ENCODE measurements around the gene SYT7. TPM values are rescaled to one million over a fixed set of nuclear protein-coding genes. Genes with fewer than 3 reads are reported as not detected.

Gene SYT7
- total and polyA plus RNA-seq, 2 of the 8 experiments (the other 6 are each of a cell fraction or from before 2014, with no cell fraction given) = 9.6 to 10.5 TPM

DNA sequence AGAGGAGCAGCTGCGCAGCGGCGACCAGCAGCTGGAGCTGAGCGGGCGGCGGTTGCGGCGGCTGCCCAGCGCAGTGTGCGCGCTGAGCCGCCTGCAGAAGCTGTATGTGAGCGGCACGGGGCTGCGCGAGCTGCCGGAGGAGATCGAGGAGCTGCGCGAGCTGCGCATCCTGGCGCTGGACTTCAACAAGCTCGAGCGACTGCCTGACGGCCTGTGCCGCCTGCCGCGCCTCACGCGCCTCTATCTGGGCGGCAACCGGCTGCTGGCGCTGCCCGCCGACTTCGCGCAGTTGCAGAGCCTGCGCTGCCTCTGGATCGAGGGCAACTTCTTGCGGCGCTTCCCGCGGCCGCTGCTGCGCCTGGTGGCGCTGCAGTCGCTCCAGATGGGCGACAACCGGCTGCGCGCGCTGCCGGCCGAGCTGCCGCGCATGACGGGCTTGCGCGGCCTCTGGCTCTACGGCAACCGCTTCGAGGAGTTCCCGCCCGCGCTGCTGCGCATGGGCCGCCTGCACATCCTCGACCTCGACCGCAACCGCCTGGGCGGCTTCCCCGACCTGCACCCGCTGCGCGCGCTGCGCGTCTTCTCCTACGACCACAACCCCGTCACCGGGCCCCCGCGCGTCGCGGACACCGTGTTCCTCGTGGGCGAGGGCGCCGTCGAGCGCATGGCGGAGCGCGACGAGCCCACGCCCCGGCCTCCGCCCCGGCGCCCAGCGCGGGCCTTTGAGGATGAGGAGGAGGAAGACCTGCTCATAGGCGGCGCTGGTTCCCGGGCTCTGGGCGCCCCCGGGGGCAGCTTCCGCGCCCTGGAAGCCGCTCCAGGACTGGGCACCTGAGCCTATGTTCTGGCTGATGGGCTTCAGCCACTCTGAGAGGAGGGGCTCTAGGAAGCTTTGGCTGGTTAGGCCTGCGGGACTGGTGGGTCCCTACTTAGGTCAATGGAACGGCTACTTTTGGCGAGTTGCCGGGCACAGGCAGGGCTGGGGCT lies 71.5 kb downstream of the SYT7 start (continued):
- TF ChIP-seq BCL11A (IDR thresholded peaks at IDR 0.05; ENCODE audit: low read depth in 2 of 2, low read length in 2 of 2) = no peak
- peak; percentile 32; the same call in 1 of the 2 replicates for TF ChIP-seq SRF (IDR thresholded peaks at IDR 0.05; ENCODE audit: low read depth, low read length)
- no peak for TF ChIP-seq CHD1 (IDR thresholded peaks at IDR 0.05; ENCODE audit: low read depth, low read length)
- TF ChIP-seq SIRT6 (IDR thresholded peaks at IDR 0.05; ENCODE audit: low read length) = no peak
- peak; percentile 46; the same call in 1 of the 2 replicates for TF ChIP-seq TBP (IDR thresholded peaks at IDR 0.05; ENCODE audit: low read depth, low read length)
- TF ChIP-seq, protein P1, sequence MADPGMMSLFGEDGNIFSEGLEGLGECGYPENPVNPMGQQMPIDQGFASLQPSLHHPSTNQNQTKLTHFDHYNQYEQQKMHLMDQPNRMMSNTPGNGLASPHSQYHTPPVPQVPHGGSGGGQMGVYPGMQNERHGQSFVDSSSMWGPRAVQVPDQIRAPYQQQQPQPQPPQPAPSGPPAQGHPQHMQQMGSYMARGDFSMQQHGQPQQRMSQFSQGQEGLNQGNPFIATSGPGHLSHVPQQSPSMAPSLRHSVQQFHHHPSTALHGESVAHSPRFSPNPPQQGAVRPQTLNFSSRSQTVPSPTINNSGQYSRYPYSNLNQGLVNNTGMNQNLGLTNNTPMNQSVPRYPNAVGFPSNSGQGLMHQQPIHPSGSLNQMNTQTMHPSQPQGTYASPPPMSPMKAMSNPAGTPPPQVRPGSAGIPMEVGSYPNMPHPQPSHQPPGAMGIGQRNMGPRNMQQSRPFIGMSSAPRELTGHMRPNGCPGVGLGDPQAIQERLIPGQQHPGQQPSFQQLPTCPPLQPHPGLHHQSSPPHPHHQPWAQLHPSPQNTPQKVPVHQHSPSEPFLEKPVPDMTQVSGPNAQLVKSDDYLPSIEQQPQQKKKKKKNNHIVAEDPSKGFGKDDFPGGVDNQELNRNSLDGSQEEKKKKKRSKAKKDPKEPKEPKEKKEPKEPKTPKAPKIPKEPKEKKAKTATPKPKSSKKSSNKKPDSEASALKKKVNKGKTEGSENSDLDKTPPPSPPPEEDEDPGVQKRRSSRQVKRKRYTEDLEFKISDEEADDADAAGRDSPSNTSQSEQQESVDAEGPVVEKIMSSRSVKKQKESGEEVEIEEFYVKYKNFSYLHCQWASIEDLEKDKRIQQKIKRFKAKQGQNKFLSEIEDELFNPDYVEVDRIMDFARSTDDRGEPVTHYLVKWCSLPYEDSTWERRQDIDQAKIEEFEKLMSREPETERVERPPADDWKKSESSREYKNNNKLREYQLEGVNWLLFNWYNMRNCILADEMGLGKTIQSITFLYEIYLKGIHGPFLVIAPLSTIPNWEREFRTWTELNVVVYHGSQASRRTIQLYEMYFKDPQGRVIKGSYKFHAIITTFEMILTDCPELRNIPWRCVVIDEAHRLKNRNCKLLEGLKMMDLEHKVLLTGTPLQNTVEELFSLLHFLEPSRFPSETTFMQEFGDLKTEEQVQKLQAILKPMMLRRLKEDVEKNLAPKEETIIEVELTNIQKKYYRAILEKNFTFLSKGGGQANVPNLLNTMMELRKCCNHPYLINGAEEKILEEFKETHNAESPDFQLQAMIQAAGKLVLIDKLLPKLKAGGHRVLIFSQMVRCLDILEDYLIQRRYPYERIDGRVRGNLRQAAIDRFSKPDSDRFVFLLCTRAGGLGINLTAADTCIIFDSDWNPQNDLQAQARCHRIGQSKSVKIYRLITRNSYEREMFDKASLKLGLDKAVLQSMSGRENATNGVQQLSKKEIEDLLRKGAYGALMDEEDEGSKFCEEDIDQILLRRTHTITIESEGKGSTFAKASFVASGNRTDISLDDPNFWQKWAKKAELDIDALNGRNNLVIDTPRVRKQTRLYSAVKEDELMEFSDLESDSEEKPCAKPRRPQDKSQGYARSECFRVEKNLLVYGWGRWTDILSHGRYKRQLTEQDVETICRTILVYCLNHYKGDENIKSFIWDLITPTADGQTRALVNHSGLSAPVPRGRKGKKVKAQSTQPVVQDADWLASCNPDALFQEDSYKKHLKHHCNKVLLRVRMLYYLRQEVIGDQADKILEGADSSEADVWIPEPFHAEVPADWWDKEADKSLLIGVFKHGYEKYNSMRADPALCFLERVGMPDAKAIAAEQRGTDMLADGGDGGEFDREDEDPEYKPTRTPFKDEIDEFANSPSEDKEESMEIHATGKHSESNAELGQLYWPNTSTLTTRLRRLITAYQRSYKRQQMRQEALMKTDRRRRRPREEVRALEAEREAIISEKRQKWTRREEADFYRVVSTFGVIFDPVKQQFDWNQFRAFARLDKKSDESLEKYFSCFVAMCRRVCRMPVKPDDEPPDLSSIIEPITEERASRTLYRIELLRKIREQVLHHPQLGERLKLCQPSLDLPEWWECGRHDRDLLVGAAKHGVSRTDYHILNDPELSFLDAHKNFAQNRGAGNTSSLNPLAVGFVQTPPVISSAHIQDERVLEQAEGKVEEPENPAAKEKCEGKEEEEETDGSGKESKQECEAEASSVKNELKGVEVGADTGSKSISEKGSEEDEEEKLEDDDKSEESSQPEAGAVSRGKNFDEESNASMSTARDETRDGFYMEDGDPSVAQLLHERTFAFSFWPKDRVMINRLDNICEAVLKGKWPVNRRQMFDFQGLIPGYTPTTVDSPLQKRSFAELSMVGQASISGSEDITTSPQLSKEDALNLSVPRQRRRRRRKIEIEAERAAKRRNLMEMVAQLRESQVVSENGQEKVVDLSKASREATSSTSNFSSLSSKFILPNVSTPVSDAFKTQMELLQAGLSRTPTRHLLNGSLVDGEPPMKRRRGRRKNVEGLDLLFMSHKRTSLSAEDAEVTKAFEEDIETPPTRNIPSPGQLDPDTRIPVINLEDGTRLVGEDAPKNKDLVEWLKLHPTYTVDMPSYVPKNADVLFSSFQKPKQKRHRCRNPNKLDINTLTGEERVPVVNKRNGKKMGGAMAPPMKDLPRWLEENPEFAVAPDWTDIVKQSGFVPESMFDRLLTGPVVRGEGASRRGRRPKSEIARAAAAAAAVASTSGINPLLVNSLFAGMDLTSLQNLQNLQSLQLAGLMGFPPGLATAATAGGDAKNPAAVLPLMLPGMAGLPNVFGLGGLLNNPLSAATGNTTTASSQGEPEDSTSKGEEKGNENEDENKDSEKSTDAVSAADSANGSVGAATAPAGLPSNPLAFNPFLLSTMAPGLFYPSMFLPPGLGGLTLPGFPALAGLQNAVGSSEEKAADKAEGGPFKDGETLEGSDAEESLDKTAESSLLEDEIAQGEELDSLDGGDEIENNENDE (IDR thresholded peaks at IDR 0.05; ENCODE audit: insufficient replicate concordance, low read length) = no peak
- no peak for TF ChIP-seq BACH1 (IDR thresholded peaks at IDR 0.05; ENCODE audit: low read length)
- no peak for TF ChIP-seq JUND (IDR thresholded peaks at IDR 0.05; ENCODE audit: low read length)
- TF ChIP-seq SUZ12 (IDR thresholded peaks at IDR 0.05; ENCODE audit: low read length) = peak; percentile 65; the same call in 1 of the 2 replicates
- TF ChIP-seq ASH2L (IDR thresholded peaks at IDR 0.05; ENCODE audit: low read length) = peak; percentile 59

Data from H1 (cell line).